ENCODE results near the gene LLCFC1. TPM values are rescaled to one million over a fixed set of nuclear protein-coding genes. Genes with fewer than 3 reads are reported as not detected.

Gene LLCFC1
- total RNA-seq, 1 experiment from 2014 or later = not detected

DNA sequence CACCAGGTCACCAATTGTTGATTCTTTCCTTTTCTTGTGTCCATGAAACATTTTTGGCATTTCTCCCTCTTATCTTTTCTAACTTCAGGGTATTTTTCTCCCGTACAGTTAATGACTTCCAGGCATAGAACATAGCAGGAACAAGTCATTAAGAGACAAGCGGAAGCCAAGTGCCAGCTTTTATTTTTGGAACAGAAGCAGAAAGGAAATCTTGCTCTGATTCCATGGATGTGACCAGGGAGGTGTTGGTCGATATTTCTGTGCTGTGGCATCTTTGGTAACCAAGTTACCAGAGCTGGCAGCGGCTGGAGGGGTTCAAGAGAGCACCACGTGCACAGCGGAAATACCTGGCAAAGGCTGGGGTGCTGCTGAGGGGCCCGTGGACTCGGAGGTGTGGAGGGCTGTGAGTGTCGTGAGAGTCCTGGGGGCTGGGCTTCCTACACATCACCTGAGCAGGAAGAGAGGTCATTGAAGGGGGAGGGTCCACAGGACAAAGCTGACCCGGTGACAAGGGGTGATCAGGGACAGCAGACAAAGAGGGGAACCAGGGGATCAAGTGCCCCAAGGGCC lies 1.8 kb downstream of the LLCFC1 start:
- BruUV-seq (replicated peaks) = no TSS peak
- TF ChIP-seq CTCF (conservative IDR thresholded peaks at IDR 0.05; ENCODE audit: low read depth, low read length) (no peak), EZH2phosphoT487 (IDR thresholded peaks at IDR 0.05; ENCODE audit: borderline replicate concordance, low read length) (no peak), EZH2 (IDR thresholded peaks at IDR 0.05; ENCODE audit: low read length, unreplicated experiment) (no peak)
- ChIA-PET POLR2A (ENCODE audit: unreplicated experiment) (no interaction called here), CTCF (no interaction called here)
- Histone ChIP-seq H3K9me3 (ENCODE audit: low read length) (no peaks in the 10 kb centered on the region), H3K27ac (ENCODE audit: low read length) (no peak overlapping the region), H4K20me1 (ENCODE audit: low read length) (no peaks in the 10 kb centered on the region), H2AFZ (ENCODE audit: low read length) (no peak overlapping the region), H3K27me3 (ENCODE audit: low read length) (peaks cover 71% of the 10 kb centered on the region), H3K79me2 (ENCODE audit: low read length) (no peaks in the 10 kb centered on the region), H3K9me2 (replicated peaks; ENCODE audit: low read length) (no peaks in the 10 kb centered on the region), H3K4me3 (ENCODE audit: low read length) (no peak overlapping the region), H3K4me1 (ENCODE audit: insufficient read depth, low read length) (no peaks in the 10 kb centered on the region), H3K4me2 (ENCODE audit: low read length) (no peak overlapping the region), H3K36me3 (ENCODE audit: low read depth, low read length) (no peaks in the 10 kb centered on the region), H3F3A (ENCODE audit: low read length, unreplicated experiment) (no peaks in the 10 kb centered on the region), H3K9ac (ENCODE audit: low read length) (no peak overlapping the region)
- DNase-seq (no peak), ATAC-seq (no peak)
- intact Hi-C loops (cut with micrococcal nuclease) = no loop called here

DNA sequence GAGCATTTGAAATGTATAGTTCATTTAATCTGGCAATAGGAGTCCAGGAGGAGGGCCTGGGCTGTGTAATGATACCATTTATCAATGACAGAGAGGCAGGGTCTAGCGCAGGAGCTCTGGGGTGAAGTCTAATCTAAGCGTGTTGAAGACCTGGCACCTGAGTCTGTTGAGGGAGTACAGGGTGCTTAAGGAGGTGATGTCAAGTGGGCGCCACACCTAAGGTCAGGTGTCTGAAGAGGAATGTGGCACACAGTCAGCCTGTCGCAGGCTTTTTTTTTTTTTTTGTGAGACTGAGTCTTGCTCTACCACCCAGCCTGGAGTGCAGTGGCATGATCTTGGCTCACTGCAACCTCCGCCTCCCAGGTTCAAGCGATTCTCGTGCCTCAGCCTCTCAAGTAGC lies 2.3 kb downstream of the LLCFC1 start:
- TF ChIP-seq EZH2 (IDR thresholded peaks at IDR 0.05; ENCODE audit: low read length, unreplicated experiment) = no peak
- no peak for TF ChIP-seq CTCF (conservative IDR thresholded peaks at IDR 0.05; ENCODE audit: low read depth, low read length)
- TF ChIP-seq EZH2phosphoT487 (IDR thresholded peaks at IDR 0.05; ENCODE audit: borderline replicate concordance, low read length) = no peak
- Histone ChIP-seq H3K9me2 (replicated peaks; ENCODE audit: low read length) (no peaks in the 10 kb centered on the region), H3F3A (ENCODE audit: low read length, unreplicated experiment) (no peaks in the 10 kb centered on the region), H3K9ac (ENCODE audit: low read length) (no peak overlapping the region), H3K27ac (ENCODE audit: low read length) (no peak overlapping the region), H4K20me1 (ENCODE audit: low read length) (no peaks in the 10 kb centered on the region), H3K4me2 (ENCODE audit: low read length) (no peak overlapping the region), H2AFZ (ENCODE audit: low read length) (no peak overlapping the region), H3K9me3 (ENCODE audit: low read length) (no peaks in the 10 kb centered on the region), H3K4me1 (ENCODE audit: insufficient read depth, low read length) (no peaks in the 10 kb centered on the region), H3K27me3 (ENCODE audit: low read length) (peaks cover 72% of the 10 kb centered on the region), H3K4me3 (ENCODE audit: low read length) (no peak overlapping the region), H3K36me3 (ENCODE audit: low read depth, low read length) (no peaks in the 10 kb centered on the region), H3K79me2 (ENCODE audit: low read length) (no peaks in the 10 kb centered on the region)
- DNase-seq (no peak), ATAC-seq (no peak)
- ChIA-PET POLR2A (ENCODE audit: unreplicated experiment) (no interaction called here), CTCF (no interaction called here)
- no TSS peak for BruUV-seq (replicated peaks)
- intact Hi-C loops (cut with micrococcal nuclease) = no loop called here

- no peak for DNase-seq
- CTCF ChIA-PET = no interaction called here
- Histone ChIP-seq H3K9ac (ENCODE audit: low read length) (no peak overlapping the region), H3K9me2 (replicated peaks; ENCODE audit: low read length) (no peaks in the 10 kb centered on the region), H3K36me3 (ENCODE audit: low read depth, low read length) (no peaks in the 10 kb centered on the region), H3K27ac (ENCODE audit: low read length) (no peak overlapping the region), H3K79me2 (ENCODE audit: low read length) (no peaks in the 10 kb centered on the region), H3F3A (ENCODE audit: low read length, unreplicated experiment) (no peaks in the 10 kb centered on the region), H3K4me3 (ENCODE audit: low read length) (no peak overlapping the region), H3K9me3 (ENCODE audit: low read length) (no peaks in the 10 kb centered on the region), H3K27me3 (ENCODE audit: low read length) (peaks cover 80% of the 10 kb centered on the region), H2AFZ (ENCODE audit: low read length) (no peak overlapping the region), H3K4me2 (ENCODE audit: low read length) (no peak overlapping the region), H3K4me1 (ENCODE audit: insufficient read depth, low read length) (no peaks in the 10 kb centered on the region), H4K20me1 (ENCODE audit: low read length) (no peaks in the 10 kb centered on the region)
- ATAC-seq = no peak
- no peak for TF ChIP-seq CTCF (conservative IDR thresholded peaks at IDR 0.05; ENCODE audit: low read depth, low read length)
- no peak for TF ChIP-seq EZH2 (IDR thresholded peaks at IDR 0.05; ENCODE audit: low read length, unreplicated experiment)
- no peak for TF ChIP-seq EZH2phosphoT487 (IDR thresholded peaks at IDR 0.05; ENCODE audit: borderline replicate concordance, low read length)
- intact Hi-C loops (cut with micrococcal nuclease) = no loop called here
- POLR2A ChIA-PET (ENCODE audit: unreplicated experiment) = no interaction called here
- BruUV-seq (replicated peaks) = no TSS peak
Measured at GRCh38 chr7:142942746-142943145, 3.5 kb downstream of the LLCFC1 start.

Data from PC-3 (cell line).